Measurements from ENCODE around the gene GALNT9.

- TF ChIP-seq CTCF (IDR thresholded peaks at IDR 0.05) (no peak), EZH2 (IDR thresholded peaks at IDR 0.05; ENCODE audit: borderline replicate concordance, insufficient read depth, low read depth, low read length, poor library complexity, severe bottlenecking) (no peak)
Observed at GRCh38 chr12:132359971-132360370, 30.6 kb upstream of the GALNT9 start.

All from B cell (primary cell).